Measurements from ENCODE around the gene ANKS3.

DNA sequence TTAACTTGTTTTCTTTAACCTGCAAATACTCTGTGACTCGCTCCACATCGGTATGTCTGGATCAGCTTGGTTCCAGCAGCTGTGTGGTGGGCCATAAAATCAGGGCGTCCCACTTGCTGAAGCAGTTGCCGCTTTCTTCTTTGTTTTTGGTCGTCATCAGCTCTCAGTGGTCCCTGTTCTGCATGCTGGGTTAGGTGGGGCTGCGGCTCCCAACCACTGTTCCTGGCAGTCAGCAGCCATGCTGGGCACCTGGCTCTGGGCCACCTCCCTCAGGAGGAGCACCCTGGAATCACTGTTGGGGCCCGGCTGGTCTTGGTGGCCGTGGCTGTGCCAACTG is 86.5 kb downstream of the ANKS3 start:
- TF ChIP-seq, protein P1, sequence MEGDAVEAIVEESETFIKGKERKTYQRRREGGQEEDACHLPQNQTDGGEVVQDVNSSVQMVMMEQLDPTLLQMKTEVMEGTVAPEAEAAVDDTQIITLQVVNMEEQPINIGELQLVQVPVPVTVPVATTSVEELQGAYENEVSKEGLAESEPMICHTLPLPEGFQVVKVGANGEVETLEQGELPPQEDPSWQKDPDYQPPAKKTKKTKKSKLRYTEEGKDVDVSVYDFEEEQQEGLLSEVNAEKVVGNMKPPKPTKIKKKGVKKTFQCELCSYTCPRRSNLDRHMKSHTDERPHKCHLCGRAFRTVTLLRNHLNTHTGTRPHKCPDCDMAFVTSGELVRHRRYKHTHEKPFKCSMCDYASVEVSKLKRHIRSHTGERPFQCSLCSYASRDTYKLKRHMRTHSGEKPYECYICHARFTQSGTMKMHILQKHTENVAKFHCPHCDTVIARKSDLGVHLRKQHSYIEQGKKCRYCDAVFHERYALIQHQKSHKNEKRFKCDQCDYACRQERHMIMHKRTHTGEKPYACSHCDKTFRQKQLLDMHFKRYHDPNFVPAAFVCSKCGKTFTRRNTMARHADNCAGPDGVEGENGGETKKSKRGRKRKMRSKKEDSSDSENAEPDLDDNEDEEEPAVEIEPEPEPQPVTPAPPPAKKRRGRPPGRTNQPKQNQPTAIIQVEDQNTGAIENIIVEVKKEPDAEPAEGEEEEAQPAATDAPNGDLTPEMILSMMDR (IDR thresholded peaks at IDR 0.05), result no peak
- TF ChIP-seq ZFX (IDR thresholded peaks at IDR 0.05; ENCODE audit: borderline replicate concordance), result no peak
